ENCODE measurements around the gene EBLN2.

- TF ChIP-seq EZH2 (IDR thresholded peaks at IDR 0.05; ENCODE audit: borderline replicate concordance), result no peak
- TF ChIP-seq, protein P1, sequence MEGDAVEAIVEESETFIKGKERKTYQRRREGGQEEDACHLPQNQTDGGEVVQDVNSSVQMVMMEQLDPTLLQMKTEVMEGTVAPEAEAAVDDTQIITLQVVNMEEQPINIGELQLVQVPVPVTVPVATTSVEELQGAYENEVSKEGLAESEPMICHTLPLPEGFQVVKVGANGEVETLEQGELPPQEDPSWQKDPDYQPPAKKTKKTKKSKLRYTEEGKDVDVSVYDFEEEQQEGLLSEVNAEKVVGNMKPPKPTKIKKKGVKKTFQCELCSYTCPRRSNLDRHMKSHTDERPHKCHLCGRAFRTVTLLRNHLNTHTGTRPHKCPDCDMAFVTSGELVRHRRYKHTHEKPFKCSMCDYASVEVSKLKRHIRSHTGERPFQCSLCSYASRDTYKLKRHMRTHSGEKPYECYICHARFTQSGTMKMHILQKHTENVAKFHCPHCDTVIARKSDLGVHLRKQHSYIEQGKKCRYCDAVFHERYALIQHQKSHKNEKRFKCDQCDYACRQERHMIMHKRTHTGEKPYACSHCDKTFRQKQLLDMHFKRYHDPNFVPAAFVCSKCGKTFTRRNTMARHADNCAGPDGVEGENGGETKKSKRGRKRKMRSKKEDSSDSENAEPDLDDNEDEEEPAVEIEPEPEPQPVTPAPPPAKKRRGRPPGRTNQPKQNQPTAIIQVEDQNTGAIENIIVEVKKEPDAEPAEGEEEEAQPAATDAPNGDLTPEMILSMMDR (IDR thresholded peaks at IDR 0.05; ENCODE audit: poor library complexity), result no peak
- TF ChIP-seq EZH2phosphoT487 (IDR thresholded peaks at IDR 0.05; ENCODE audit: low read depth, severe bottlenecking, unreplicated experiment), result no peak
Measured at GRCh38 chr3:73028803-73029202, 32.7 kb upstream of the EBLN2 start.

Measured in hepatocyte (in vitro differentiated cells).